WTC11 (cell line): ENCODE data around the gene PLXNA1.

Source experiments
- ATF3 ChIP-seq: sonication (generic); formaldehyde crosslinking; conservative IDR thresholded peaks from 2 replicates; pipeline ENCODE4 v1.8.1; 2022; ENCODE audit warnings: mild to moderate bottlenecking, missing genetic modification reagents
- CTCF ChIP-seq: fragments of 200-600 bp; IDR thresholded peaks from 2 replicates; pipeline ENCODE4 v1.8.0; 2022; ENCODE audit warnings: antibody characterized with exemption
- E2F4 ChIP-seq: sonication (generic); formaldehyde crosslinking; IDR thresholded peaks from 2 replicates; pipeline ENCODE4 v1.8.1; 2022; ENCODE audit warnings: low read depth, mild to moderate bottlenecking, moderate library complexity, missing genetic modification reagents, borderline replicate concordance
- ELF4 ChIP-seq: sonication (generic); formaldehyde crosslinking; IDR thresholded peaks from 2 replicates; pipeline ENCODE4 v1.8.1; 2022; ENCODE audit warnings: low read depth, mild to moderate bottlenecking, moderate library complexity, missing genetic modification reagents
- GABPB1 ChIP-seq: sonication (generic); formaldehyde crosslinking; IDR thresholded peaks from 2 replicates; pipeline ENCODE4 v1.8.1; 2023; ENCODE audit warnings: mild to moderate bottlenecking, missing genetic modification reagents
- NFYB ChIP-seq: sonication (generic); formaldehyde crosslinking; conservative IDR thresholded peaks from 2 replicates; pipeline ENCODE4 v1.8.0; 2022; ENCODE audit warnings: low read depth, missing genetic modification reagents
- NR1H2 ChIP-seq: sonication (generic); formaldehyde crosslinking; IDR thresholded peaks from 2 replicates; pipeline ENCODE4 v1.9.0; 2021; ENCODE audit warnings: mild to moderate bottlenecking, moderate library complexity, missing genetic modification reagents
- SOX15 ChIP-seq: fragments of 250-450 bp; sonication (Bioruptor Pico); IDR thresholded peaks from 2 replicates; pipeline ENCODE4 v1.9.0; 2021; ENCODE audit warnings: mild to moderate bottlenecking
- ZNF317 ChIP-seq: sonication (generic); formaldehyde crosslinking; IDR thresholded peaks from 2 replicates; pipeline ENCODE4 v1.8.1; 2023; ENCODE audit warnings: low read depth, mild to moderate bottlenecking, moderate library complexity, missing genetic modification reagents, borderline replicate concordance
- TF ChIP-seq, protein P1 (sequence below): fragments of 250-450 bp; sonication (Bioruptor Pico); IDR thresholded peaks from 2 replicates; pipeline ENCODE4 v2.1.2; 2022; ENCODE audit warnings: mild to moderate bottlenecking, moderate library complexity

DNA sequence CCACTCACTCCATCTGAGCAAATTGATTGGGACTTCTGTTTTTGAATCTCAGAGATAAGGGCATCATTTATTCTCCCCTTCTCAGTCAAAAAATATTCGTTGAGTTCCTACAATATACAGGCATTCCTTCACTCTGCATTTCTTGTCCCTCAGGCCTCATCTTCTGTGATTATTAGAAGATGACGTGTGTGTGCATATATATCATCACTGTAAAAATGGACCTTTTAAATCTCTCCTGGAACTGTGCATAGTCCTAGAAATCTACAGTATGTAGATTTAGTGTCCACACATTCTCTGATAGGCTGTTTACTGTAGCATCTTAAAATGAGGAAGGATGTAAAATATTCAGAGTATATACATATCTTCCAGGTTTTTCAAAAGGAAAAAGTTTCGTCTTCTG is 43.2 kb upstream of the PLXNA1 start:
- TF ChIP-seq ELF4 (CRISPR knock-in tag) (no peak), NR1H2 (CRISPR knock-in tag) (no peak), CTCF (no peak), ZNF317 (CRISPR knock-in tag) (no peak), SOX15 (CRISPR knock-in tag) (no peak), ATF3 (CRISPR knock-in tag) (no peak), E2F4 (CRISPR knock-in tag) (no peak), NFYB (CRISPR knock-in tag) (no peak), GABPB1 (no peak)
- TF ChIP-seq, protein P1, sequence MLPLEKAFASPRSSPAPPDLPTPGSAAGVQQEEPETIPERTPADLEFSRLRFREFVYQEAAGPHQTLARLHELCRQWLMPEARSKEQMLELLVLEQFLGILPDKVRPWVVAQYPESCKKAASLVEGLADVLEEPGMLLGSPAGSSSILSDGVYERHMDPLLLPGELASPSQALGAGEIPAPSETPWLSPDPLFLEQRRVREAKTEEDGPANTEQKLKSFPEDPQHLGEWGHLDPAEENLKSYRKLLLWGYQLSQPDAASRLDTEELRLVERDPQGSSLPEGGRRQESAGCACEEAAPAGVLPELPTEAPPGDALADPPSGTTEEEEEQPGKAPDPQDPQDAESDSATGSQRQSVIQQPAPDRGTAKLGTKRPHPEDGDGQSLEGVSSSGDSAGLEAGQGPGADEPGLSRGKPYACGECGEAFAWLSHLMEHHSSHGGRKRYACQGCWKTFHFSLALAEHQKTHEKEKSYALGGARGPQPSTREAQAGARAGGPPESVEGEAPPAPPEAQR (CRISPR knock-in tag), result no peak
